ENCODE measurements around the gene TMEM183A.

DNA sequence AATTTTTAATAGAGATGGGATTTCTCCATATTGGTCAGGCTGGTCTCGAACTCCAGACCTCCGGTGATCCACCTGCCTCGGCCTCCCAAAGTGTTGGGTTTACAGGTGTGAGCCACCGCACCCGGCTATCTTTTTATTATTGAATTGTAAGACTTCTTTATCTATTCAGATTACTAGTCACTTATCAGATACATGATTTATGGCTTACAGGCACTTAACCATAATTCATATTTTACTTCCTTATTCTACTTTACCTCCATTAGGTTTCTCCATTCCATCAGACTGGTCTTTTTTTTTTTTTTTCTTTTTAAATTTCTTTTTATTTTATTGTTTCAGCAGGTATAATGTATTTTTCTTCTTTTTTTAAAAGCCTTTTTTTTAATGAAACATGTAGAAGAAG lies 4.4 kb downstream of the TMEM183A start:
- TF ChIP-seq EZH2 (IDR thresholded peaks at IDR 0.05) (no peak), POLR2AphosphoS5 (IDR thresholded peaks at IDR 0.05; ENCODE audit: borderline replicate concordance, low read depth, low read length) (no peak)

Measured in SK-N-MC (cell line).